Fibroblast of lung (primary cell): ENCODE measurements around the gene COMT. TPM values are rescaled to one million over a fixed set of nuclear protein-coding genes. Genes with fewer than 3 reads are reported as not detected.

Experiments used
- DNase-seq, 2 donors: peaks; one replicate each; pipeline versions ENCODE4 v3.0.0 to v3.0.0-alpha.2; 2010; ENCODE audit warnings: low read depth in 2 of 2
- H2AFZ ChIP-seq: 2 replicates; pipeline ENCODE4 v1.5.1; 2012; ENCODE audit warnings: low read length, control low read depth, inconsistent platforms
- H3K27ac ChIP-seq: 2 replicates; pipeline ENCODE4 v1.5.1; 2011; ENCODE audit warnings: low read length, control low read depth; ENCODE audit not compliant: insufficient read depth
- H3K27me3 ChIP-seq: 2 replicates; pipeline ENCODE4 v1.5.1; 2011; ENCODE audit warnings: mild to moderate bottlenecking, low read length; ENCODE audit not compliant: control insufficient read depth, insufficient read depth
- H3K36me3 ChIP-seq: 2 replicates; pipeline ENCODE4 v1.5.1; 2011; ENCODE audit warnings: low read length; ENCODE audit not compliant: control insufficient read depth, insufficient read depth
- H3K4me1 ChIP-seq: 2 replicates; pipeline ENCODE4 v1.5.1; 2011; ENCODE audit warnings: low read length; ENCODE audit not compliant: control insufficient read depth, insufficient read depth; ENCODE audit errors: extremely low read depth
- H3K4me2 ChIP-seq: 2 replicates; pipeline ENCODE4 v1.5.1; 2011; ENCODE audit warnings: low read length, control low read depth; ENCODE audit not compliant: insufficient read depth; ENCODE audit errors: extremely low read depth
- H3K4me3 ChIP-seq, 4 experiments: fragments of 200-600 bp in 1 of 4; sonication (generic) in 1 of 4; replicated peaks in 1 of 4; 2 replicates each; pipeline ENCODE4 v1.5.1; 2011 to 2016; ENCODE audit warnings: low read length in 4 of 4, low read depth in 3 of 4, mild to moderate bottlenecking in 3 of 4, control low read depth in 2 of 4, inconsistent platforms in 1 of 4, mixed read lengths in 1 of 4; ENCODE audit not compliant: insufficient read depth in 1 of 4; ENCODE audit errors: control extremely low read depth in 1 of 4
- H3K79me2 ChIP-seq: 2 replicates; pipeline ENCODE4 v1.5.1; 2012; ENCODE audit warnings: mild to moderate bottlenecking, low read length, inconsistent platforms; ENCODE audit not compliant: control insufficient read depth, insufficient read depth
- H3K9ac ChIP-seq: 2 replicates; pipeline ENCODE4 v1.5.1; 2011; ENCODE audit warnings: mild to moderate bottlenecking, low read length, control low read depth; ENCODE audit not compliant: insufficient read depth
- H3K9me3 ChIP-seq: 2 replicates; pipeline ENCODE4 v1.5.1; 2012; ENCODE audit warnings: low read depth, low read length; ENCODE audit not compliant: control insufficient read depth, insufficient read depth
- H4K20me1 ChIP-seq: 2 replicates; pipeline ENCODE4 v1.5.1; 2011; ENCODE audit warnings: low read length; ENCODE audit not compliant: control insufficient read depth, insufficient read depth; ENCODE audit errors: extremely low read depth
- EZH2 ChIP-seq: IDR thresholded peaks from 2 replicates; pipeline ENCODE4 v1.5.1; 2012; ENCODE audit warnings: low read length, control low read depth, mild to moderate bottlenecking; ENCODE audit errors: missing control alignments
- polyA plus RNA-seq, 2 donors: library from polyadenylated mRNA; depleted of rRNA in 1 of 2; stranded (reverse) in 1 of 2; unstranded in 1 of 2; fragments of >200 nt; gene quantifications; 2 replicates each; pipeline ENCODE4 v1.2.1, GENCODE V29; 2011 to 2012; ENCODE audit warnings: missing spikeins in 1 of 2
- total RNA-seq: library from RNA; depleted of rRNA; stranded (reverse); fragments of >200 nt; gene quantifications from 2 replicates; pipeline ENCODE4 v1.2.1, GENCODE V29; 2014
- TF ChIP-seq, protein P1 (sequence below), 2 donors: IDR thresholded peaks in 1 of 2; conservative IDR thresholded peaks in 1 of 2; 1 replicate in 1 of 2; 2 replicates in 1 of 2; pipeline ENCODE4 v1.5.1; 2011 to 2012; ENCODE audit warnings: low read length in 2 of 2, control low read depth in 1 of 2, inconsistent platforms in 1 of 2, low read depth in 1 of 2, mild to moderate bottlenecking in 1 of 2

The COMT gene
- total and polyA plus RNA-seq, 2 donors (not counting 1 experiment from before 2014, with no cell fraction given), result 208 to 305 TPM

DNA sequence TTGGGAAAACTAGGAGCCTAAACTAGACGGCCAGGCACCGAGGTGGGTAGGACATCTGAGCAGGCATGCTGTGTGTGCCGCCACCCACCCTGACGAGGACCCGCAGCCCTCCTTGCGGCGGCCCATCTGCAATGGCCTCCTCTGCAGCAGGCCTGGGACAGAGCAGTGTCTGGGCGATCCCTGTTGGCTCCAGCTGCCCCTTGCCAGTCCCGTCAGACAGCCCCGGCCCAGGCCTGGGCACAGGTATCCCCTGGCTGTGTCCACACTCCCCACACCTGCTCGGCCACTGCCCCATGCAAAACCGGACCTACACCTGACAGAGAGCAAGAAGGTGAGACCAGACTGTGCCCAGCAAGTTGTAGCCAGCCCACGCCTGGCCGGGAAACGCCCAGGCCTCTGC lies 48.2 kb upstream of the COMT start:
- Histone ChIP-seq H3K4me2 (no peak overlapping the region), H3K79me2 (no peaks in the 10 kb centered on the region), H3K27ac (no peak overlapping the region), H3K4me1 (peaks cover 6% of the 10 kb centered on the region), H3K36me3 (peaks cover 1% of the 10 kb centered on the region), H3K27me3 (no peaks in the 10 kb centered on the region), H3K4me3 (no peak overlapping the region), H4K20me1 (no peaks in the 10 kb centered on the region), H3K9ac (no peak overlapping the region), H2AFZ (no peak overlapping the region), H3K9me3 (no peaks in the 10 kb centered on the region)
- no peak for DNase-seq
- TF ChIP-seq, protein P1, sequence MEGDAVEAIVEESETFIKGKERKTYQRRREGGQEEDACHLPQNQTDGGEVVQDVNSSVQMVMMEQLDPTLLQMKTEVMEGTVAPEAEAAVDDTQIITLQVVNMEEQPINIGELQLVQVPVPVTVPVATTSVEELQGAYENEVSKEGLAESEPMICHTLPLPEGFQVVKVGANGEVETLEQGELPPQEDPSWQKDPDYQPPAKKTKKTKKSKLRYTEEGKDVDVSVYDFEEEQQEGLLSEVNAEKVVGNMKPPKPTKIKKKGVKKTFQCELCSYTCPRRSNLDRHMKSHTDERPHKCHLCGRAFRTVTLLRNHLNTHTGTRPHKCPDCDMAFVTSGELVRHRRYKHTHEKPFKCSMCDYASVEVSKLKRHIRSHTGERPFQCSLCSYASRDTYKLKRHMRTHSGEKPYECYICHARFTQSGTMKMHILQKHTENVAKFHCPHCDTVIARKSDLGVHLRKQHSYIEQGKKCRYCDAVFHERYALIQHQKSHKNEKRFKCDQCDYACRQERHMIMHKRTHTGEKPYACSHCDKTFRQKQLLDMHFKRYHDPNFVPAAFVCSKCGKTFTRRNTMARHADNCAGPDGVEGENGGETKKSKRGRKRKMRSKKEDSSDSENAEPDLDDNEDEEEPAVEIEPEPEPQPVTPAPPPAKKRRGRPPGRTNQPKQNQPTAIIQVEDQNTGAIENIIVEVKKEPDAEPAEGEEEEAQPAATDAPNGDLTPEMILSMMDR (conservative IDR thresholded peaks at IDR 0.05 in 1 of 2, IDR thresholded peaks at IDR 0.05 in 1 of 2; ENCODE audit: low read depth in 1 of 2, low read length in 2 of 2), result no peak
- no peak for TF ChIP-seq EZH2

DNA sequence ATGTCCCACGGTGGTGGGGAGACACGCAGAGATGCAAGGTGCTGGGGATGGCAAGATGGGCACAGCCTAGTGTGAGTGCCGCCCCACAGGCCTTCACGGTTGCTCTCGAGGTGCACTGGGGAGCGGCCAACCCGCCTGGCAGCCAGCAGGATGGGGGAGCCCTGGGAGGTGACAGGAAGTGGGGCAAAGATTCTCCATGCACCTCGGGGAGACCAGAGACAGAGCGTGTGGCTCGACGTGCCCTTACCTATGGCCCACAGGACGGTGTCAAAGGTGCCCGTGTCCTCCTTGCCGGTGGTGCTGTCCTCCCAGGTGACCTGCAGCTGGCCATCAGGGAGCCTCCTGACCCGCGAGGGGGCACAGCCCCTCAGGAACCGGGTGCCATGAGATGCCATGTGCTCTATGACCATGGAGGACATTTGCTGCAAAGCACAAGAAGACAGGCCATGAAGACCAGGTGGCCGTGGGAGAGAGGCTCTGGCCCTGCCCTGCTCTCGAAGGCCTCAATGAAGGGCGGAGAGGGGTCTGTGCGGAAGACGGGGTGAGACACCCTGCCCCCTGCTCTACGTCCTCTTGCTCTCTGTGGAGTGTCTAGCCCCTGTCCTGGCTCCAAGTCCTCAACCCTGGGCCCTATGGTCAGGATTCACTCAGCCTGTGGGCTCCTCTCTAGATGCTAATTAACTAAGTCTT lies 46.3 kb upstream of the COMT start:
- TF ChIP-seq, protein P1 (conservative IDR thresholded peaks at IDR 0.05 in 1 of 2, IDR thresholded peaks at IDR 0.05 in 1 of 2; ENCODE audit: low read depth in 1 of 2, low read length in 2 of 2), result no peak
- TF ChIP-seq EZH2, result no peak
- Histone ChIP-seq H2AFZ (no peak overlapping the region), H3K27me3 (no peaks in the 10 kb centered on the region), H3K27ac (no peak overlapping the region), H3K4me3 (no peak overlapping the region), H3K36me3 (peaks cover 3% of the 10 kb centered on the region), H3K4me2 (no peak overlapping the region), H3K4me1 (peaks cover 6% of the 10 kb centered on the region), H3K9me3 (no peaks in the 10 kb centered on the region), H3K9ac (no peak overlapping the region), H3K79me2 (no peaks in the 10 kb centered on the region), H4K20me1 (no peaks in the 10 kb centered on the region)
- no peak for DNase-seq

DNA sequence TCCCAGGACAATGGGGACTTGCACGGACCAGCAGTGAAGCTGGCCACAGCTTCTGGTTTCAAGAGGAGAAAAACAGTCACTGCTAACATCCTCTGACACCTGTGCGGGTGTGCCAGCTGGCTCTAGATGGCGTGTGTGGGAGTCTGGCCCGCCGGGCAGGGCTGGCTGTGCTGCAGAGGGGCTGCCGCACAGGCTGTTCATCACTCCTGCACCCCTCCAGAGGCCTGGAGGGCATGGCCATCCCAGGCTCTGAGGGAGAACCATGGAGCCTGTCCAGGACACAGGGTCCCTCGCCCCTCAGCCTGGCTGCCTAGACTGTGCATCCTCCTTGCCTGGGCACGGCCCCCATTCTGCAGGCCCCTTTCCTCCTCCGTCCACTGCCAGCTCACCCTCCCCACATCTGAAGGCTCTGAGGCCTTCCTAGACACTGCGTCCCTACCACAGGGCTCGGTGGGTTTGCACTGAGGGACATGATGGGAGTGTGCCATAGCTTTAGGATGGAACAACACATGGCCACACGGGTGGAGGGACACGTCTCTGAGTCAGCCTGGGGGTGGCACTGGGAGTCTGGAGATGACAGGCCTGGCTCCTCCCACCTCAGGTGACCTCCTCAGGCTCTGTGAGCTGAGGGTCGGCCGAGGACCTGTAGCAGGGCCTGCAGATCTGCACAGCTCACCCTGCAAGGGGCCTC lies 44.8 kb upstream of the COMT start:
- Histone ChIP-seq H4K20me1 (no peaks in the 10 kb centered on the region), H3K4me1 (peaks cover 2% of the 10 kb centered on the region), H3K4me3 (no peak overlapping the region), H3K27me3 (no peaks in the 10 kb centered on the region), H3K4me2 (no peak overlapping the region), H3K27ac (no peak overlapping the region), H2AFZ (no peak overlapping the region), H3K79me2 (no peaks in the 10 kb centered on the region), H3K9me3 (no peaks in the 10 kb centered on the region), H3K9ac (no peak overlapping the region), H3K36me3 (peaks cover 3% of the 10 kb centered on the region)
- TF ChIP-seq EZH2, result no peak
- TF ChIP-seq, protein P1 (conservative IDR thresholded peaks at IDR 0.05 in 1 of 2, IDR thresholded peaks at IDR 0.05 in 1 of 2; ENCODE audit: low read depth in 1 of 2, low read length in 2 of 2), result no peak
- DNase-seq, result no peak
